HepG2 (cell line): ENCODE data around the gene ORMDL2. TPM values are rescaled to one million over a fixed set of nuclear protein-coding genes. Genes with fewer than 3 reads are reported as not detected.

Experiments used
- ATAC-seq: fragments of 200-7000 bp; cut with Tn5 transposase; 3 replicates; pipeline ENCODE4 v1.9.1; 2020; ENCODE audit warnings: mild to moderate bottlenecking, moderate library complexity
- BruUV-seq: library from RNA; stranded (reverse); fragments of 400-500 nt; replicated peaks from 2 replicates; lab custom pipeline; 2021; lab: Mats Ljungman, UMichigan
- CTCF ChIA-PET: fragments of 300-600 bp; formaldehyde crosslinking; extraction: SDS; loops from one replicate; lab custom pipeline; 2021; ENCODE audit warnings: low total read pairs, inconsistent platforms, low intra/inter-chr PET ratio; lab: Yijun Ruan, JAX
- POLR2A ChIA-PET: fragments of 350-600 bp; sonication (Branson Sonifier 250); formaldehyde crosslinking; loops from one replicate; lab custom pipeline; 2020; ENCODE audit warnings: antibody characterized with exemption, inconsistent platforms; lab: Yijun Ruan, JAX
- DNase-seq: peaks from one replicate; pipeline ENCODE4 v3.0.0-alpha.2; 2015; ENCODE audit warnings: low spot score
- FAIRE-seq: peaks from 3 replicates; lab custom pipeline; 2011; peaks lifted over from hg19 to GRCh38; lab: Jason Lieb, UNC
- H2AFZ ChIP-seq: one replicate; pipeline ENCODE4 v1.6.1; 2011; ENCODE audit warnings: low read length, inconsistent platforms
- H3K27ac ChIP-seq: fragments of 300-600 bp; 3 replicates; pipeline ENCODE4 v1.8.0; 2011; ENCODE audit warnings: mixed run types, mild to moderate bottlenecking, mixed read lengths, low read length, inconsistent platforms; ENCODE audit not compliant: insufficient read depth; ENCODE audit errors: extremely low read length
- H3K27me3 ChIP-seq, 2 experiments: fragments of 200-600 bp in 1 of 2; 2 replicates in 1 of 2; 3 replicates in 1 of 2; pipeline versions ENCODE4 v1.6.0 to v1.8.0; 2011; ENCODE audit warnings: low read length in 2 of 2, mild to moderate bottlenecking in 2 of 2, moderate library complexity in 2 of 2, inconsistent platforms in 1 of 2; ENCODE audit not compliant: insufficient read depth in 2 of 2, control insufficient read depth in 1 of 2
- H3K36me3 ChIP-seq, 2 experiments: fragments of 200-600 bp in 1 of 2; replicated peaks in 1 of 2; 2 replicates in 1 of 2; 3 replicates in 1 of 2; pipeline versions ENCODE4 v1.5.1 to v1.8.0; 2011; ENCODE audit warnings: low read length in 2 of 2, inconsistent platforms in 1 of 2; ENCODE audit not compliant: insufficient read depth in 2 of 2, control insufficient read depth in 1 of 2
- H3K4me1 ChIP-seq: 2 replicates; pipeline ENCODE4 v1.5.1; 2012; ENCODE audit warnings: low read length, inconsistent platforms; ENCODE audit not compliant: insufficient read depth
- H3K4me2 ChIP-seq: 2 replicates; pipeline ENCODE4 v1.6.0; 2011; ENCODE audit warnings: low read depth, low read length, inconsistent platforms
- H3K4me3 ChIP-seq, 3 experiments: fragments of 200-600 bp in 1 of 3; sonication (generic), shearing (Covaris generic) in 1 of 3; replicated peaks in 1 of 3; 2 replicates each; pipeline ENCODE4 v1.5.1; 2011 to 2016; ENCODE audit warnings: low read length in 3 of 3, inconsistent platforms in 2 of 3, low read depth in 2 of 3, mild to moderate bottlenecking in 2 of 3, control low read depth in 1 of 3, mixed read lengths in 1 of 3; ENCODE audit not compliant: insufficient read depth in 1 of 3
- H3K79me2 ChIP-seq: one replicate; pipeline ENCODE4 v1.6.1; 2011; ENCODE audit warnings: low read length, inconsistent platforms; ENCODE audit not compliant: insufficient read depth
- H3K9ac ChIP-seq: 2 replicates; pipeline ENCODE4 v1.6.0; 2011; ENCODE audit warnings: mild to moderate bottlenecking, low read depth, low read length, inconsistent platforms; ENCODE audit not compliant: insufficient read depth
- H3K9me3 ChIP-seq: 2 replicates; pipeline ENCODE4 v1.5.1; 2012; ENCODE audit warnings: mild to moderate bottlenecking, low read length
- H4K20me1 ChIP-seq: 2 replicates; pipeline ENCODE4 v1.6.0; 2011; ENCODE audit warnings: inconsistent platforms, mild to moderate bottlenecking, low read length, moderate library complexity; ENCODE audit not compliant: insufficient read depth
- ARID2 ChIP-seq: sonication (generic); formaldehyde crosslinking; IDR thresholded peaks from 2 replicates; pipeline ENCODE4 v1.8.1; 2022; ENCODE audit warnings: mild to moderate bottlenecking, missing genetic modification reagents, borderline replicate concordance
- CBFB ChIP-seq: sonication (generic); formaldehyde crosslinking; IDR thresholded peaks from 2 replicates; pipeline ENCODE4 v1.4.0; 2020; ENCODE audit warnings: missing genetic modification reagents
- EZH2 ChIP-seq: conservative IDR thresholded peaks from 2 replicates; pipeline ENCODE4 v1.6.1; 2012; ENCODE audit warnings: mild to moderate bottlenecking, low read depth, low read length, moderate library complexity
- KLF12 ChIP-seq: sonication (generic); formaldehyde crosslinking; IDR thresholded peaks from 2 replicates; pipeline ENCODE4 v1.4.0; 2020; ENCODE audit warnings: missing genetic modification reagents, borderline replicate concordance
- MAF1 ChIP-seq: sonication (generic); formaldehyde crosslinking; IDR thresholded peaks from 2 replicates; pipeline ENCODE4 v1.5.0; 2020; ENCODE audit warnings: missing genetic modification reagents, borderline replicate concordance
- NCOA2 ChIP-seq: sonication (generic); formaldehyde crosslinking; IDR thresholded peaks from 2 replicates; pipeline ENCODE4 v1.8.0; 2022; ENCODE audit warnings: inconsistent platforms
- SP1 ChIP-seq, 2 experiments: fragments of 450-650 bp in 1 of 2; sonication (generic) in 1 of 2; formaldehyde crosslinking in 1 of 2; IDR thresholded peaks; 2 replicates each; pipeline versions ENCODE4 v1.4.0 to v1.6.1; 2016 to 2020; ENCODE audit warnings: missing genetic modification reagents in 1 of 2
- YEATS4 ChIP-seq: sonication (generic); formaldehyde crosslinking; IDR thresholded peaks from 2 replicates; pipeline ENCODE4 v1.4.0; 2020; ENCODE audit warnings: missing genetic modification reagents, borderline replicate concordance
- ZNF34 ChIP-seq: sonication (generic); formaldehyde crosslinking; IDR thresholded peaks from 2 replicates; pipeline ENCODE4 v1.4.0; 2020; ENCODE audit warnings: mild to moderate bottlenecking, missing genetic modification reagents, borderline replicate concordance
- ZNF589 ChIP-seq: sonication (generic); formaldehyde crosslinking; conservative IDR thresholded peaks from 2 replicates; pipeline ENCODE4 v1.8.0; 2022; ENCODE audit warnings: mild to moderate bottlenecking, moderate library complexity, missing genetic modification reagents
- ZNF703 ChIP-seq: sonication (generic); formaldehyde crosslinking; IDR thresholded peaks from 2 replicates; pipeline ENCODE4 v1.5.1; 2020; ENCODE audit warnings: missing genetic modification reagents, mild to moderate bottlenecking, moderate library complexity, borderline replicate concordance
- ZNF782 ChIP-seq: sonication (generic); formaldehyde crosslinking; IDR thresholded peaks from 2 replicates; pipeline ENCODE4 v1.4.0; 2020; ENCODE audit warnings: missing genetic modification reagents, mild to moderate bottlenecking, borderline replicate concordance
- WGBS: methylation state at CpG from one replicate; pipeline ENCODE4 v1.1.6; 2017; ENCODE audit warnings: low lambda C conversion rate; 5-methylcytosine and 5-hydroxymethylcytosine counted together
- in situ Hi-C: cut with HindIII; loops from 2 replicates; pipeline ENCODE4 v1.10.0; 2017; ENCODE audit warnings: low pct_unique_long_range_greater_than_20kb; ENCODE audit not compliant: extremely low pct_ligation_motif_present
- intact Hi-C: fragments of 100-400 bp; cut with micrococcal nuclease; formaldehyde crosslinking; loops from one replicate; pipeline ENCODE4 v1.10.0; 2022; ENCODE audit not compliant: unreplicated experiment
- polyA plus RNA-seq, 8 experiments: library from polyadenylated mRNA; depleted of rRNA in 3 of 8; stranded (reverse) in 7 of 8; unstranded in 1 of 8; fragments of >200 nt; fragmentation: Illumina TruSeq in 4 of 8; extraction: Trizol in 4 of 8; gene quantifications; 2 replicates each; pipeline versions ENCODE4 v1.2.1 to v1.2.3, GENCODE V29; 2011 to 2016; ENCODE audit warnings: low read depth in 4 of 8, missing spikeins in 1 of 8, mixed read lengths in 1 of 8; ENCODE audit not compliant: insufficient read depth in 1 of 8
- total RNA-seq, 5 experiments: library from RNA; depleted of rRNA; stranded (reverse); fragments of >200 nt; fragmentation: Illumina TruSeq; extraction: Trizol; gene quantifications; 2 replicates each; pipeline ENCODE4 v1.2.3, GENCODE V29; 2016; ENCODE audit warnings: low read depth in 1 of 5
- TF ChIP-seq, protein P1 (sequence below): sonication (generic); formaldehyde crosslinking; IDR thresholded peaks from 2 replicates; pipeline ENCODE4 v1.4.0; 2020; ENCODE audit warnings: mild to moderate bottlenecking, missing genetic modification reagents, borderline replicate concordance
- TF ChIP-seq, protein P2 (sequence below): sonication (generic); formaldehyde crosslinking; IDR thresholded peaks from 2 replicates; pipeline ENCODE4 v1.4.0; 2020; ENCODE audit warnings: mild to moderate bottlenecking, missing genetic modification reagents
- TF ChIP-seq, protein P3 (sequence below): sonication (generic); formaldehyde crosslinking; IDR thresholded peaks from 2 replicates; pipeline ENCODE4 v1.4.0; 2020; ENCODE audit warnings: missing genetic modification reagents

ORMDL2 gene
- total and polyA plus RNA-seq, 2 of the 13 experiments (the other 11 are each of a cell fraction or from before 2014, with no cell fraction given), result 24.0 to 28.6 TPM

DNA sequence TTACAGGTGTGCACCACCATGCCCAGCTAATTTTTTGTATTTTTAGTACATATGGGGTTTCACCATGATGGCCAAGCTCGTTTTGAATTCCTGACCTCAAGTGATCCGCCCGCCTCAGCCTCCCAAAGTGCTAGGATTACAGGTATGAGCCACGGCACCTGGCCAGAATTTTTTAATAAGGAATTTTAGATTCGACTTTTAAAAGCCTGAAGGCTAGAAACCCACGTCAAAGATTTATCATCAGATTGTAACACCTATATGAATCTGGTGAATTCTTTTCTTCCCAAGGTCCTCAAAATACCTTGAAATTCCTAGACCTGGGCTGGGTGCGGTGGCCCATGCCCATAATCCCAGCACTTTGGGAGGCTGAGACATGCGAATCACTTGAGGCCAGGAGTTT, 43.6 kb downstream of the ORMDL2 start:
- FAIRE-seq (no peak), ATAC-seq (no peak), DNase-seq (no peak)
- no TSS peak for BruUV-seq
- Histone ChIP-seq H3K4me1 (no peaks in the 10 kb centered on the region), H3K4me3 (no peak overlapping the region), H3K27ac (no peak overlapping the region), H4K20me1 (no peaks in the 10 kb centered on the region), H3K79me2 (no peaks in the 10 kb centered on the region), H3K9me3 (peaks cover 4% of the 10 kb centered on the region; the same call in 1 of the 2 replicates), H3K4me2 (no peak overlapping the region), H3K36me3 (no peaks in the 10 kb centered on the region), H2AFZ (no peak overlapping the region), H3K27me3 (peaks cover 0 to 6% of the 10 kb centered on the region in 2 experiments; a peak in 1 of 5 replicates), H3K9ac (no peak overlapping the region)
- TF ChIP-seq ZNF589 (CRISPR knock-in tag) (no peak), CBFB (CRISPR knock-in tag) (no peak), ZNF34 (no peak), YEATS4 (no peak), NCOA2 (no peak)
- 71% methylated on average over 8 of the region's 8 CpGs for WGBS
- CTCF ChIA-PET, result no interaction called here
- POLR2A ChIA-PET, result no interaction called here
- intact Hi-C loops, result no loop called here
- in situ Hi-C loops, result no loop called here

DNA sequence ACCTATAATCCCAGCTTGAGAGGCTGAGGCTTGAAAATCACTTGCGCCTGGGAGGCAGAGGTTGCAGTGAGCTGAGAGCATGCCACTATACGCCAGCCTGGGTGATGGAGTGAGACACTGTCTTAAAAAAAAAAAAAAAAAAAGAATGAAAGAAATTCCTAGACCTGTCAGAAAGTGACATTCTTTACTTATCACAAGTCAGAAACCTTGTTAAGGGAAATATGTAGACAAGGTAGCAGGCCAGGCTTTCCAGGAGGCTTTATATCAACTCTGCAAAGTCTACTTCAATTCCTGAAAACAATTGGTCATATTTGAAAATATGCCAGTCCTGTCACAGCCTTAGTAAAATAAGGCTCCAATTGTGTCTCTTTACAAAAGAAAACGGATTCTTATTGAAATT, 44.0 kb downstream of the ORMDL2 start:
- DNase-seq (no peak), FAIRE-seq (no peak), ATAC-seq (no peak)
- Histone ChIP-seq H3K27me3 (peaks cover 0 to 6% of the 10 kb centered on the region in 2 experiments; a peak in 1 of 5 replicates), H3K4me2 (no peak overlapping the region), H3K27ac (no peak overlapping the region), H4K20me1 (no peaks in the 10 kb centered on the region), H3K9ac (no peak overlapping the region), H3K9me3 (peaks cover 4% of the 10 kb centered on the region; the same call in 1 of the 2 replicates), H3K4me1 (no peaks in the 10 kb centered on the region), H3K36me3 (no peaks in the 10 kb centered on the region), H2AFZ (no peak overlapping the region), H3K79me2 (no peaks in the 10 kb centered on the region), H3K4me3 (no peak overlapping the region)
- intact Hi-C loops (no loop called here), in situ Hi-C loops (no loop called here)
- BruUV-seq, result no TSS peak
- ChIA-PET POLR2A (no interaction called here), CTCF (no interaction called here)
- WGBS, result 54% methylated on average over 3 of the region's 3 CpGs
- no peak for TF ChIP-seq ARID2 (CRISPR knock-in tag)
- TF ChIP-seq, protein P1, sequence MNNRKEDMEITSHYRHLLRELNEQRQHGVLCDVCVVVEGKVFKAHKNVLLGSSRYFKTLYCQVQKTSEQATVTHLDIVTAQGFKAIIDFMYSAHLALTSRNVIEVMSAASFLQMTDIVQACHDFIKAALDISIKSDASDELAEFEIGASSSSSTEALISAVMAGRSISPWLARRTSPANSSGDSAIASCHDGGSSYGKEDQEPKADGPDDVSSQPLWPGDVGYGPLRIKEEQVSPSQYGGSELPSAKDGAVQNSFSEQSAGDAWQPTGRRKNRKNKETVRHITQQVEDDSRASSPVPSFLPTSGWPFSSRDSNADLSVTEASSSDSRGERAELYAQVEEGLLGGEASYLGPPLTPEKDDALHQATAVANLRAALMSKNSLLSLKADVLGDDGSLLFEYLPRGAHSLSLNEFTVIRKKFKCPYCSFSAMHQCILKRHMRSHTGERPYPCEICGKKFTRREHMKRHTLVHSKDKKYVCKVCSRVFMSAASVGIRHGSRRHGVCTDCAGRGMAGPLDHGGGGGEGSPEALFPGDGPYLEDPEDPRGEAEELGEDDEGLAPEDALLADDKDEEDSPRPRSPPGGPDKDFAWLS, result no peak
- TF ChIP-seq, protein P2, sequence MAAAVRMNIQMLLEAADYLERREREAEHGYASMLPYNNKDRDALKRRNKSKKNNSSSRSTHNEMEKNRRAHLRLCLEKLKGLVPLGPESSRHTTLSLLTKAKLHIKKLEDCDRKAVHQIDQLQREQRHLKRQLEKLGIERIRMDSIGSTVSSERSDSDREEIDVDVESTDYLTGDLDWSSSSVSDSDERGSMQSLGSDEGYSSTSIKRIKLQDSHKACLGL (CRISPR knock-in tag), result no peak
- TF ChIP-seq, protein P3, sequence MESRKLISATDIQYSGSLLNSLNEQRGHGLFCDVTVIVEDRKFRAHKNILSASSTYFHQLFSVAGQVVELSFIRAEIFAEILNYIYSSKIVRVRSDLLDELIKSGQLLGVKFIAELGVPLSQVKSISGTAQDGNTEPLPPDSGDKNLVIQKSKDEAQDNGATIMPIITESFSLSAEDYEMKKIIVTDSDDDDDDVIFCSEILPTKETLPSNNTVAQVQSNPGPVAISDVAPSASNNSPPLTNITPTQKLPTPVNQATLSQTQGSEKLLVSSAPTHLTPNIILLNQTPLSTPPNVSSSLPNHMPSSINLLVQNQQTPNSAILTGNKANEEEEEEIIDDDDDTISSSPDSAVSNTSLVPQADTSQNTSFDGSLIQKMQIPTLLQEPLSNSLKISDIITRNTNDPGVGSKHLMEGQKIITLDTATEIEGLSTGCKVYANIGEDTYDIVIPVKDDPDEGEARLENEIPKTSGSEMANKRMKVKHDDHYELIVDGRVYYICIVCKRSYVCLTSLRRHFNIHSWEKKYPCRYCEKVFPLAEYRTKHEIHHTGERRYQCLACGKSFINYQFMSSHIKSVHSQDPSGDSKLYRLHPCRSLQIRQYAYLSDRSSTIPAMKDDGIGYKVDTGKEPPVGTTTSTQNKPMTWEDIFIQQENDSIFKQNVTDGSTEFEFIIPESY (CRISPR knock-in tag), result no peak
- TF ChIP-seq ZNF703, result no peak
- no peak for TF ChIP-seq ZNF782 (CRISPR knock-in tag)
- no peak for TF ChIP-seq MAF1 (CRISPR knock-in tag)
- no peak for TF ChIP-seq SP1 (IDR thresholded peaks at IDR 0.05)
- TF ChIP-seq SP1 (CRISPR knock-in tag; IDR thresholded peaks at IDR 0.05), result no peak
- no peak for TF ChIP-seq KLF12 (CRISPR knock-in tag)
- TF ChIP-seq EZH2, result no peak
